Measurements from ENCODE around the gene FOXN4.

DNA sequence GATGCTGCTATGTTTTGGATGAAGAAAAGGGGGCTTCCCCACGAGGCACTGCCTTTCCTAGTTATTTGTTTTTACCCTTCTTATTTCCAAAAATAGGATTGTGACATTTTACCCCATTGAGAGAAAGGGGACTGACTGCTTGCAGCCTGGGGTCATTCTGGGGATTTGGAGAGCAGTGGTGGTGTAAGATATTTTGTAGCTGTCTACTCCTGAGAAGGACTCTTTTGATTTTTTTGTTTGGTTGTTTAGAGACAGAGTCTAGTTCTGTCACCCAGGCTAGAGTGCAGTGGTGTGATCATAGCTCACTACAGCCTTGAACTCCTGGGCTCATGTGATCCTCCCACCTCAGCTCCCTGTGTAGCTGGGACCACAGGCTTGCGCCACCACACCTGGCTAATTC is 78.9 kb downstream of the FOXN4 start:
- no peak for TF ChIP-seq GATA2 (IDR thresholded peaks at IDR 0.05; ENCODE audit: low read depth, low read length)
- TF ChIP-seq GATA3 (IDR thresholded peaks at IDR 0.05; ENCODE audit: low read depth, low read length): no peak

Data from SH-SY5Y (cell line).